ENCODE data around the gene NFAM1. TPM values are rescaled to one million over a fixed set of nuclear protein-coding genes. Genes with fewer than 3 reads are reported as not detected.

Gene NFAM1
- total and polyA plus RNA-seq, 2 donors (not counting 3 experiments of a cell fraction or from before 2014, with no cell fraction given), result not detected

DNA sequence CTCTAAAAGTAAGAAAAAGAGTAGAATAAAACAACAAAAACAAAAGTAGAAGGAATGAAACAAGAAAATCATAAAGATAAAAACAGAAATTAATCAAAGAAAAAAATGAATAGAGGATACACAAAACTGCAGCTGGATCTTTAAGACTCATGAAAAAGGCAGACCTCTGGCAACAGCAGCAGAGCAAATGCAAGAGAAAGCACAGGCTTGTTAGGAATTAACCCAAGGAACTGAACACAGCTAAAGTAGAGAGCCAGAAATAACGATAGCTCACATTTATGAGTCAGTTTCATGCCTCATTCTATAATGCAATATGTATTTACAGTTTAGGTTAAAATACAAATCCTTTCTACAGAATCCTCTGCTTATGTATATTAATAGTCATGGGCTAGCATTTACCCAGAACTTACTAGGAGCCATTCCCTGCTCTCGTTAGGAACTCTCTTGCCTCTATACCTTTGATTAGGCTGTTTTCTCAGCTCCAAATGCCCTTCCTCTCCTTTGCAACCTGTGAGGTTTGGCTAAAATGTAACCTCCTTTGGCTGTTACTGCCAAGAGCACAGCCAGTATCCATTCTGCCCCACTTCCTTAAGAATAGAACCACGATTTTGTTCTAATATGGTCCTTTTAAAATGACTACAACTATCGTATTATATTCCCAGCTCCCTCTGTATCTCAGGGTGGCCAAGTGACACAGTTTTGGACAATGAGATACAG, 38.3 kb upstream of the NFAM1 start:
- no peak overlapping the region for H2AFZ ChIP-seq (ENCODE audit: low read depth, low read length)
- no TSS peak for BruUV-seq (replicated peaks)
- H3K27ac ChIP-seq (ENCODE audit: insufficient read depth, low read depth, low read length), result no peak overlapping the region
- no peak overlapping the region for H3K4me2 ChIP-seq (ENCODE audit: insufficient read depth, low read length)
- ChIA-PET CTCF (interaction anchor here (1.2 to 1.3 kb wide), 2 partner anchors 27 to 380 kb away, joined by 3 to 8 read pairs; partner anchors contain the start of gene NDUFA6), POLR2A (interaction anchor here (0.7 kb wide), 1 partner anchor 494 kb away, joined by 3 read pairs; no protein-coding TSS in a partner anchor)
- intact Hi-C loops (cut with micrococcal nuclease), result no loop called here
- H4K20me1 ChIP-seq (replicated peaks; ENCODE audit: control insufficient read depth, extremely low read depth, insufficient read depth, low read length), result no peaks in the 10 kb centered on the region
- H3K9ac ChIP-seq (replicated peaks; ENCODE audit: extremely low read depth, insufficient read depth, low read length), result no peak overlapping the region
- FAIRE-seq (no peak), DNase-seq (ENCODE audit: low read depth, low spot score) (no peak)
- H3K9me1 ChIP-seq (replicated peaks; ENCODE audit: control insufficient read depth, extremely low read depth, insufficient read depth, low read length), result no peaks in the 10 kb centered on the region
- dilution Hi-C loops (cut with MboI; ENCODE audit: extremely low pct_ligation_motif_present, low sequenced_read_pairs), result no loop called here
- H3K9me3 ChIP-seq (replicated peaks; ENCODE audit: control insufficient read depth, insufficient read depth, low read length), result no peaks in the 10 kb centered on the region
- no peak for TF ChIP-seq EZH2 (IDR thresholded peaks at IDR 0.05; ENCODE audit: borderline replicate concordance, low read depth, low read length, severe bottlenecking)
- TF ChIP-seq JUN (IDR thresholded peaks at IDR 0.05; ENCODE audit: borderline replicate concordance, insufficient read depth, insufficient read length, low read depth), result no peak
- TF ChIP-seq POLR2AphosphoS5 (IDR thresholded peaks at IDR 0.05; ENCODE audit: insufficient read depth, low read depth, low read length), result no peak
- TF ChIP-seq POLR2A (IDR thresholded peaks at IDR 0.05; ENCODE audit: low read depth, low read length), result no peak
- no peak for TF ChIP-seq GATA2 (IDR thresholded peaks at IDR 0.05; ENCODE audit: insufficient read depth, insufficient read length, low read depth, low read length)
- TF ChIP-seq, protein P1, sequence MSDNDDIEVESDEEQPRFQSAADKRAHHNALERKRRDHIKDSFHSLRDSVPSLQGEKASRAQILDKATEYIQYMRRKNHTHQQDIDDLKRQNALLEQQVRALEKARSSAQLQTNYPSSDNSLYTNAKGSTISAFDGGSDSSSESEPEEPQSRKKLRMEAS (IDR thresholded peaks at IDR 0.05; ENCODE audit: insufficient read depth, insufficient read length), result no peak
- no peak for TF ChIP-seq FOS (IDR thresholded peaks at IDR 0.05; ENCODE audit: borderline replicate concordance, insufficient read depth, low read length)
- TF ChIP-seq, protein P2, sequence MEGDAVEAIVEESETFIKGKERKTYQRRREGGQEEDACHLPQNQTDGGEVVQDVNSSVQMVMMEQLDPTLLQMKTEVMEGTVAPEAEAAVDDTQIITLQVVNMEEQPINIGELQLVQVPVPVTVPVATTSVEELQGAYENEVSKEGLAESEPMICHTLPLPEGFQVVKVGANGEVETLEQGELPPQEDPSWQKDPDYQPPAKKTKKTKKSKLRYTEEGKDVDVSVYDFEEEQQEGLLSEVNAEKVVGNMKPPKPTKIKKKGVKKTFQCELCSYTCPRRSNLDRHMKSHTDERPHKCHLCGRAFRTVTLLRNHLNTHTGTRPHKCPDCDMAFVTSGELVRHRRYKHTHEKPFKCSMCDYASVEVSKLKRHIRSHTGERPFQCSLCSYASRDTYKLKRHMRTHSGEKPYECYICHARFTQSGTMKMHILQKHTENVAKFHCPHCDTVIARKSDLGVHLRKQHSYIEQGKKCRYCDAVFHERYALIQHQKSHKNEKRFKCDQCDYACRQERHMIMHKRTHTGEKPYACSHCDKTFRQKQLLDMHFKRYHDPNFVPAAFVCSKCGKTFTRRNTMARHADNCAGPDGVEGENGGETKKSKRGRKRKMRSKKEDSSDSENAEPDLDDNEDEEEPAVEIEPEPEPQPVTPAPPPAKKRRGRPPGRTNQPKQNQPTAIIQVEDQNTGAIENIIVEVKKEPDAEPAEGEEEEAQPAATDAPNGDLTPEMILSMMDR (IDR thresholded peaks at IDR 0.05; ENCODE audit: extremely low read depth in 1 of 2, insufficient read depth in 1 of 2, low read depth in 1 of 2, low read length in 2 of 2), result no peak
- TF ChIP-seq MYC (IDR thresholded peaks at IDR 0.05; ENCODE audit: low read depth, low read length), result no peak
- no peaks in the 10 kb centered on the region for H3K79me2 ChIP-seq (ENCODE audit: control insufficient read depth, insufficient read depth, low read length)
- H3K4me3 ChIP-seq (replicated peaks in 1 of 3; ENCODE audit: insufficient read depth in 1 of 3, low read depth in 1 of 3, low read length in 3 of 3), result no peak overlapping the region
- no peaks in the 10 kb centered on the region for H3K4me1 ChIP-seq (ENCODE audit: control insufficient read depth, extremely low read depth, insufficient read depth, low read length)
- no peaks in the 10 kb centered on the region for H3K36me3 ChIP-seq (ENCODE audit: control insufficient read depth in 2 of 2, extremely low read depth in 1 of 2, insufficient read depth in 2 of 2, low read length in 2 of 2)
- peaks cover 2 to 5% of the 10 kb centered on the region in 2 experiments for H3K27me3 ChIP-seq (ENCODE audit: control insufficient read depth in 2 of 2, insufficient read depth in 2 of 2, low read length in 2 of 2)

Measured in endothelial cell of umbilical vein (primary cell).